ENCODE measurements around the gene TIGD1.
A peak's percentile ranks its signal among the peaks of the same experiment; 100 is the strongest.

Gene TIGD1

GRCh38 chr2:232523682-232524597, 26.4 kb downstream of the TIGD1 start:
- peak; percentile 15 for DNase-seq (ENCODE audit: low spot score)

DNA sequence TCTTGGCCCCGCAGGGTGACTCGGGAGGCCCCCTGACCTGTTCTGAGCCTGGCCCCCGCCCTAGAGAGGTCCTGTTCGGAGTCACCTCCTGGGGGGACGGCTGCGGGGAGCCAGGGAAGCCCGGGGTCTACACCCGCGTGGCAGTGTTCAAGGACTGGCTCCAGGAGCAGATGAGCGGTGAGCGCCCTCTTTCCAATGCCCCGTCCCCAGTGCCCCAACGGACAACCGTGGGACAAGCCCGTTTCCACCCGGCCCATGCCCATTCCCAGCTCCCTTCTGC, 27.0 kb downstream of the TIGD1 start:
- no peak for DNase-seq (ENCODE audit: low spot score)

DNA sequence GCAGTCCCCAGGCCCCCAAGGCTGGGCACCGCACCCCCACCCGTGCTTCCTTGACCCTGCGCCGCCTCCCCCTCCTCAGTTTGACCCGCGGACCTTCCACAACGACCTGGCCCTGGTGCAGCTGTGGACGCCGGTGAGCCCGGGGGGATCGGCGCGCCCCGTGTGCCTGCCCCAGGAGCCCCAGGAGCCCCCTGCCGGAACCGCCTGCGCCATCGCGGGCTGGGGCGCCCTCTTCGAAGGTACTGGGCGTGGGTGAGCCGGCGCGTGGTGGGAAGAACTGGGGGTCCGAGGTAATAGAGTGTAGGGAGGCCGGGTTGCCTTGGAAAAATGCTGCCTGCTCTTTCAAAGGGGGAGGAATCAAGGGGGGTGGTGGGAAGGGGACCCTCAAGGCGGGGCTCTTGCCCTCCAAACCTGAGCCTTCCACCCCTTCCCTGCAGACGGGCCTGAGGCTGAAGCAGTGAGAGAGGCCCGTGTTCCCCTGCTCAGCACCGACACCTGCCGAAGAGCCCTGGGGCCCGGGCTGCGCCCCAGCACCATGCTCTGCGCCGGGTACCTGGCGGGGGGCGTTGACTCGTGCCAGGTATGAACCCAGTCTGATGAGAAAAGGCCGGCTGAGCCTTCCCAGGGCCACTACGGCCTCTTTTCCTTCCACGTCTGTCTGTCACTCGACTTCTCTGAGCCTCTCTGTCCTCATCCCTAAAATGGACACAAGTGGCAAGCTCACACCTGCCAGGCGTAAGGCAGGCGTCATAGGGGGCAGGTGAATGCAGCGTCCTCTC, 27.5 kb downstream of the TIGD1 start:
- DNase-seq (ENCODE audit: low spot score) = no peak

DNA sequence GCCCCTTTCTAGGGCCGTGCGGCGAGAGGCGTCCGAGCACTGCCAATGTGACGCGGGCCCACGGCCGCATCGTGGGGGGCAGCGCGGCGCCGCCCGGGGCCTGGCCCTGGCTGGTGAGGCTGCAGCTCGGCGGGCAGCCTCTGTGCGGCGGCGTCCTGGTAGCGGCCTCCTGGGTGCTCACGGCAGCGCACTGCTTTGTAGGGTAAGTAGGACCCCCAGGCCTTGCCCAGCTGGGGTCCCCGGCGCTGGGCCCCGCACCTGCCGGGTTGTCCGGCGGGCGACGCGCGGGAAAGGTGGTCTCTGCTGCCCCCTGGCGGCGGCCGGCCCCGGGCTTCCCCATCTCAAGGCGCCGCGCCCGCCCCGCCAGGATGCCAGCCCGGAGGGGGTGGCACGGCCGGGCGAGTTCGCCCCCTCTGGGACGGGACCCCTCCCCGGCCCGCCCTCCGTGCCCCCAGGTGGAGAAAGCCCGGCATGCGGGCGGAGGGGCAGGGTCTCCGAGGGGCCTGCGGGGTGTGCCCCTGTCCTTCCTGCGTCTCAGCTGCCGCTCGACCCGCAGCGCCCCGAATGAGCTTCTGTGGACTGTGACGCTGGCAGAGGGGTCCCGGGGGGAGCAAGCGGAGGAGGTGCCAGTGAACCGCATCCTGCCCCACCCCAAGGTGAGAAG, 28.3 kb downstream of the TIGD1 start:
- no peak for DNase-seq (ENCODE audit: low spot score)

DNA sequence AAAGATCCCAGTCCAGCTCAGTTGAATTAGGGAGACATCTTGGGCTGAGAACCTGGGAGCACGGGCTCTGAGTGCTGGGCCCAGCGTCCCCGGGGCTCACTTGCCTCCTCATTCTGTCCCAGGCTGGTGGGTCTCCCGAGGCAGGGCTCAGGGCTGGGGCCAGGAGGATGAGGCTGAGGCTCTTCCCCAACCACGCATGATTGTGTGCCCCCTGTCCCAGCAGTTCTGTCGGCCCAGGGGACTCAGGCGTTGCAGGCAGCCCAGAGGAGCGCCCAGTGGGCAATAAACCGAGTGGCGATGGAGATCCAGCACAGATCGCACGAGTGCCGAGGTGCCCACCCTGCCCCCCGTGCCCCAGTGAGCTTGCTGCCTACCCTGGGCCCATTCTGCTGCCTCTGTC, 29.3 kb downstream of the TIGD1 start:
- DNase-seq (ENCODE audit: low spot score) = no peak

DNA sequence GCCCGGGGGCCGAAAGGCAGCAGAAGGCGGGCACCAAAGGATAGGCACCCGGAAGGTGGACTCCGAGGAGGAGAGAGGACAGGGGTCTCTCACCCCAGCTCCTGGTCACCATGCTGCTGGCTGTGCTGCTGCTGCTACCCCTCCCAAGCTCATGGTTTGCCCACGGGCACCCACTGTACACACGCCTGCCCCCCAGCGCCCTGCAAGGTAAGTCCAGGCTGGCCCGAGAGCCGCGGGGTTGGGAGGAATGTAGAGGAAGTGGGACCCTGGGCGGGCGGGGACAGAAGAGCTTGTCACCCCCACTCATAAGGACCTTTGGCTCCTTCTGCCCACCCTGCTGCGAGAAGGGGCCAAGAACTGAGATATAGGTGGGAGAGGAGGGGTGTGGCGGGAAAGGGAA, 29.9 kb downstream of the TIGD1 start:
- no peak for DNase-seq (ENCODE audit: low spot score)

DNA sequence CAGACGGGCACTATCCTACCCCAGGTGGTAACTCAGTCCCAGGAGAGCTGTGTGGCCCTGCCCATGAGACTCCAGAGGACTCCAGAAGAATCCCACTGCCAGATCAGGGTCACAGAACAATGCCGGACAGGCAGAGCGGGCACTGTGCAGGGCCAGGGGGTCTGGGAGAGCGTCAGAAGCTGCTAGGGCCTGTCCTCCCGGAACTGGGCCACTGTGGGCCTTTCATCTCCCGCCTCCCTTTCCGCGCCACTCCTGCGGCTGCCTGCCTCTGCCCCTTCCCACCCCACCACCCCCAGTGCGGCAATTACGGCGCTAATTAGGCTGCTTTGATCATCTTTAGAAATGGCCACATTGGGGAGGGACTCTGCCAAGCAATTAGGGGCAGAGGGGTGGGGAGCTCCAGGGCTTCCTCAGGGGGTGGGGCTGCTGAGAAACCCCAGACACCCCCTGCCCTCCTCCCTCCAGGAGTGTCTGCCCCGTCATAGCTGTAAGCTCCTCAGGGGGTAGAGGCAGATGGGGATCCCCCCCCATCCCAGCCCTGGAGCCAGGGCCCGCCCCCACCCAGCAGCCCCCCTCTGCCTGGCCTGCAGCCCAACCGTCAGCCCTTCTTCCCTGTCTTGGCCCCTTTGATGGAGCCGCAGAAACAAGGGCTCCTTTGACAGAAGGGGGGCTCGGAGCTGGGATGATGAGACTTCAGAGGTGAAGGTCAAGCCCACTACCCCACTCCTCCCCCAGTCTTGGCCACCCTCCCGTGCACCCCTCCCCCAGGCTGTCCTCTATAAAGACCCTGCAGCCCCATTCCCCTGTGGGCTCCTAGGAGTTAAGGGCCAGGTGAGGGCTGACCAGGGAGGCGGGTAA, 30.5 kb downstream of the TIGD1 start, which contains the start of gene PRSS56:
TSS of gene PRSS56 (plus strand) at position 808 of the 858 bp plus-strand sequence. CDS start 211 bp downstream, outside the sequence.
- no peak for DNase-seq (ENCODE audit: low spot score)

DNA sequence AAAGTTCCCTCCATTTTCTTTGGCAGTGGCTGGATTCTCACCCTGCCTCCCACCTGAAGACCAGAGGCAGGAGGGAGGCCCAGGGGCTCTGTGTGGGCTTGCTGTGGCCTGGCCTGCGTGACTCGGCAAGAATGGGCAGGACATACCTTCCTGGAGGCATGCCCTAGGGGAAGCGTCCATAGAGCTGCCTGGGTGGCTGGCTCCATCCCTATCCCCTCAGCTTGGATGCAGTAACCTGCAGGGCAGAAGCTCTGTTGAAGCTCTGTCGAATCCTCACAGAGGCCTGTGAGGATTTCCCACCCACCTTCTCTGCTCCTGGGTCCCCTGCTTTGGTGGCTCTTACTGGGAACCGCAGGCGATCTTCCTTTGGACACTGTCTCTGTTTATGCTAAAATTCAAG, 31.5 kb downstream of the TIGD1 start:
- DNase-seq (ENCODE audit: low spot score) = no peak

- DNase-seq (ENCODE audit: low spot score) = no peak
These were observed 33.8 kb downstream of the TIGD1 start for GRCh38 chr2:232516551-232516950.

- no peak for DNase-seq (ENCODE audit: low spot score)
These were observed 34.7 kb downstream of the TIGD1 start for GRCh38 chr2:232515639-232516038.

DNA sequence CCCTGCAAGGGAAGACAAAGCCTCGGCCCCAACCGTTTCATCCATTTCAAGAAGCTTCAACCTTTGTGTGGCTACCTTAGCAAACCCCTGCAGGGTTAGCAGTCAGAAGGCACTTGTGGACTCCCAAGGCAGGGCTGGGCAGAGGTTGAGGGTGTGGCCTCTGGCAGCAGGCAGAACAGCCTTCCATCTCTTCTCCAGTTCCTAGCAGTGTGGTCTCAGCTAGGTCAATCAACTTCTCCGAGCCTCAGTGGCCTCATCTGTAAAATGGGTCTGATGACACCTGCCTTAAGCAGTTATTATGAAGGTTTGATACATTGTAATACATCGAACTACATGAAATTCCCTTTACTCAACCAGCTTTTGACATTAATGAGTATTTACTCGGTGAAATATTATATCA, 37.0 kb downstream of the TIGD1 start:
- DNase-seq (ENCODE audit: low spot score) = no peak

- no peak for DNase-seq (ENCODE audit: low spot score)
These were observed 37.8 kb downstream of the TIGD1 start for GRCh38 chr2:232512602-232513001.

DNA sequence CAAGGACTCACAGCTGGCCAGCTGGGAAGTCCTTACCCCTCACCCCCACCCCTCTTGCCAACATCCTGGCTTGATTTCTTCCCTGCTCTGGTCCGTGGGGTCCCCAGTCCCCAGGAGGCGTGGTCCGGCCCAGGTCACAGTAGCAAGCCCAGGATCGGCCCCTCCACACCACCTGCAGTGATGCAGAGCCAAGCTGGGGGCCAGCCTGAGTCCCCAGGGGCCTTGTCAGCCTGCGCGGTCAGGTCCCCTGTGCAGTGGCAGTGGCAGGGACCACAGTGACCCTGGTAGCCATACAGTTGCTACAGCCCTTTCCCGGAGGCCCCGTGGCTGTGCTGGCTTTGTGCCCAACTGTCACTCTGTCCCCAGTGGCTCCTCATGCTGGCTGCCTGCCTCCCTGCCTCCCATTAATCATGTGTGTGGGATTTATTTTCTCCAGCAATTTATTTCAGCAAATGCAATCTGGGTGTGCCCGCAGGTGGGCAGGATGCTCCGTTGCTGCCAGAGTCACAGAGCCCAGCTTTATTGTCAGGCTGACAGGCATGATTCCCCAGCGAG, 38.9 kb downstream of the TIGD1 start:
- DNase-seq (ENCODE audit: low spot score) = no peak

- DNase-seq (ENCODE audit: low spot score) = no peak
These were observed 42.1 kb downstream of the TIGD1 start for GRCh38 chr2:232508251-232508650.

DNA sequence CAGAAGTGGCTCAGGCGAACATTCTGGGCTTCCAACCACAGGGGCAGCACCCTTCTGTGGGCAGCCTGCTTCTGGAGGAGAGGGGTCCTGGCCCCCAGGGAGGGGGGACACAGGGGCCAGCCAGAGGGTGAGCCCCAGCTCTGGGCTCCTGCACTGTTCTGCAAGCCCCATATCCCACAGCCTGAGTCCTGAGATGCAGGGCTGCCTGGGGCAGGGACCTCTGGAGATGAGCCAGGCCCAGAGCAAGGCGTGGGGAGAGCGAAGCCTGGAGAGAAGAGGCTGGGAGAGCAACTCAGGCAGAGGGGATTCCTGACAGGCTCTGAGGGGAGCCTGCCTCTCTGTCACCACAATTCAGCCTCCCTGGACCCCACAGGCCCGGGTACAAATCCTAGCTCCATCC, 43.6 kb downstream of the TIGD1 start:
- no peak for DNase-seq (ENCODE audit: low spot score)

- DNase-seq (ENCODE audit: low spot score) = no peak
These were observed 44.5 kb downstream of the TIGD1 start for GRCh38 chr2:232505856-232506255.

DNA sequence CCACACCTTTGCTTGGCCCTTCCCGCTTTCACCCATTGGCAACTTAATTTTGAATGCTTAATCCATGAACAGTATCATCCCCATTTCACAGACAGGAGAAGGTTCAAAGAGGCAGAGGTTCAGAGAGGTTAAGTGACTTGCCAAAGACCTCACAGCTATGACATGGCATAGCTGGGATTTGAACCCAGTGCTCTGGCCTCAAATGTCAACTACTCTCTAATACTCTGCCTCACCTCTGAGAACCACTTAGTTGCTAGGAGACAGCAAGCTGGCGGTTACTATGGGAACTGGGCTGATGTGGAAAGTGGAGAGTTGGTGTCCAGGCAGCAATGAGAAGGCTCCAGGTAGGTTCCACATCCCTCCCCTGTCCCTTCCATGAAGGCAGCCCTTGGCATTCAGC, 45.9 kb downstream of the TIGD1 start:
- no peak for DNase-seq (ENCODE audit: low spot score)

GRCh38 chr2:232503809-232504323, 46.5 kb downstream of the TIGD1 start:
- no peak for DNase-seq (ENCODE audit: low spot score)

DNA sequence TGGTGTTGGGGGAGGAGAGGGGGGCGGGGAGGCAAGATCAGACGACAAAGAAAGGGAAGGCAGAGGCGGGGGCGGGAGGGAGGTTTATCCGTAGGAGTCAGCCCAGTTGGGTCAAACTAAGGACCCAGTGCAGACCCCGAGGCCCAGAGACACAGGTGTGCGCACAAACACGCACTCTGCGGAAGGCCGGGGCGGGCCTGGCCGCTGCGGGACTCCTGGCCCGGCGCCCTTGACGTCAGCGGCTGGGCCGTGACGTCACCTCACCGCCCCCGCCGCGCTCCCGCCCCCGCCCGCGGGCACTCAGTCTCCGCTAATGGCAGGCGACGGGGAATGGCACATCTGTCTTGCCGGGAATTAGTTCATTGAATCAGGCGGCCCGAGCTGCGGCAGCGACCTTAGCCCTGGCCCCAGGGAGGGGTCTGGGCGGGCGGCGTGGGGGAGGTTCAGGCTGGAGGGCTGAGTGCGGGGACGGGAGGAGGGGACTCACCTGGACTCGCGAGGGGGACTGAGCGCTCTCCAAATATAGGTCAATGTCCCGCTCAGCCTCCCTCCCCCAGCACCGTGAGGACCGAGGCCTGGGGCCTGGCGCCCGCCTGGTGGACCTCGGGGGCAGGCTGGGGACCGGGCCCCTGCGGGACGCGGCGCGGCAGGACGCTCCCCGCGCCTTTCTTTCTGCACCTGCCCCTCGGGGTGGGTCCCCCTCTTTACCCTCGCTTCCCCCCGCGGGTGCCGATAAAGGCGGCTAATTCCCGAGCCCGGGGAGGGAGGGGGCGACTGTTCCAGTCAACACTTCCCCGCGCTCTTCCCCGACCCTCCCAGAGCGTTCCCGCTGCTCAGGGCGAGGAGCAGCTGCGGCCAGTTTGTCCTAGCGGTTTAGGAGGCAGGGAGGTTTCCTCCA, 47.2 kb downstream of the TIGD1 start:
- DNase-seq (ENCODE audit: low spot score) = peak; percentile 29

- DNase-seq (ENCODE audit: low spot score) = no peak
These were observed 47.8 kb downstream of the TIGD1 start for GRCh38 chr2:232502511-232502910.
